Retinal pigment epithelial cell (primary cell): ENCODE measurements around the gene ITM2B.
"Not testable (repeated sequence)": the region's sequence is repeated elsewhere in the genome, so short reads cannot be mapped to it uniquely, and the experiment has no call there.

Experiments used
- DNase-seq: peaks from one replicate; pipeline ENCODE4 v3.0.0-alpha.2; 2010; ENCODE audit warnings: low read depth
- H3K4me3 ChIP-seq: 2 replicates; pipeline ENCODE4 v1.5.1; 2011; ENCODE audit warnings: mild to moderate bottlenecking, low read length, control low read depth, moderate library complexity
- TF ChIP-seq, protein P1 (sequence below): conservative IDR thresholded peaks from 2 replicates; pipeline ENCODE4 v1.5.1; 2011; ENCODE audit warnings: low read depth, low read length, control low read depth, inconsistent platforms

The ITM2B gene

DNA sequence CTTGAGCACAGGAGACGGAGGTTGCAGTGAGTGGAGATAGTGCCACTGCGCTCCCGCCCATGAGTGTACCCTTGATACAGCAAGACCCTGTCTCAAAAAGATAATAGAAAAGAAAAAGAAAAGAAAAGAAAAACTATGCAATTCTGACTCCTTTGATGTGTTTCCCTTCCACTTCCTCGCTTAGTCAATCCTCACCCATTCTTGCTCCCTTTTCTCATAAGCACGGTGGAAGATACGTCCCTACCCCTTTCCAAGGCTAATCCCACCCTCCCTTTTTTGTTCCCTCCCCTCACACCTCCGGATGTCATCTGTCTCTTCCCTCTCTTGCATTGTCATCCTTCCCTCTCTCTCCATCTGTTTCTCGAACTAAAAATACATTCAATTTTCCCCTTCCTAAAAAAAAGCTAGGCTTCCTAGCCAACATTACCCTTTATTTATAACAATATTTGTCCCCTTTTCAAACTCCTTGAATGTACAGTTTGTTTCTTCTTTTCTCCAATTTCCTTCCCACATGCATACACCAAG is 40.5 kb upstream of the ITM2B start:
- H3K4me3 ChIP-seq: no peak overlapping the region
- TF ChIP-seq, protein P1, sequence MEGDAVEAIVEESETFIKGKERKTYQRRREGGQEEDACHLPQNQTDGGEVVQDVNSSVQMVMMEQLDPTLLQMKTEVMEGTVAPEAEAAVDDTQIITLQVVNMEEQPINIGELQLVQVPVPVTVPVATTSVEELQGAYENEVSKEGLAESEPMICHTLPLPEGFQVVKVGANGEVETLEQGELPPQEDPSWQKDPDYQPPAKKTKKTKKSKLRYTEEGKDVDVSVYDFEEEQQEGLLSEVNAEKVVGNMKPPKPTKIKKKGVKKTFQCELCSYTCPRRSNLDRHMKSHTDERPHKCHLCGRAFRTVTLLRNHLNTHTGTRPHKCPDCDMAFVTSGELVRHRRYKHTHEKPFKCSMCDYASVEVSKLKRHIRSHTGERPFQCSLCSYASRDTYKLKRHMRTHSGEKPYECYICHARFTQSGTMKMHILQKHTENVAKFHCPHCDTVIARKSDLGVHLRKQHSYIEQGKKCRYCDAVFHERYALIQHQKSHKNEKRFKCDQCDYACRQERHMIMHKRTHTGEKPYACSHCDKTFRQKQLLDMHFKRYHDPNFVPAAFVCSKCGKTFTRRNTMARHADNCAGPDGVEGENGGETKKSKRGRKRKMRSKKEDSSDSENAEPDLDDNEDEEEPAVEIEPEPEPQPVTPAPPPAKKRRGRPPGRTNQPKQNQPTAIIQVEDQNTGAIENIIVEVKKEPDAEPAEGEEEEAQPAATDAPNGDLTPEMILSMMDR: no peak
- no peak for DNase-seq

DNA sequence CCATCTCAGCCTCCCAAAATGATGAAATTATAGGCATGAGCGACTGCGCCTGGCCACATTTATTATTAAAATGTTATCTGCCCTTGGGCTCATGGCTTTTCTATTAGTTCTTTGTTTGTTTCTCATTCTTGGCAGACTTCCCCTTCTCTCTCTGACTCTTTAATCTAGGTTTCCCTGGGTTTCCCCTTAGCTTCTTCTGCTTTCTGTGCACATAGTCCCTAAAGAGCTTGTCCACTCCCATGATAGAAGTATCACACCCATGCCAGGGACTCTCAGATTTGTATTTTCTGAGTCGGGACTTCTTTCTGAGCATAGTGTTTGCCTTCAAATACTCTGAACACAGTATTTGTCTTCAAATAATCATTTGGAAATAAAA is 38.6 kb upstream of the ITM2B start:
- no peak overlapping the region for H3K4me3 ChIP-seq
- no peak for DNase-seq
- TF ChIP-seq, protein P1: no peak

DNA sequence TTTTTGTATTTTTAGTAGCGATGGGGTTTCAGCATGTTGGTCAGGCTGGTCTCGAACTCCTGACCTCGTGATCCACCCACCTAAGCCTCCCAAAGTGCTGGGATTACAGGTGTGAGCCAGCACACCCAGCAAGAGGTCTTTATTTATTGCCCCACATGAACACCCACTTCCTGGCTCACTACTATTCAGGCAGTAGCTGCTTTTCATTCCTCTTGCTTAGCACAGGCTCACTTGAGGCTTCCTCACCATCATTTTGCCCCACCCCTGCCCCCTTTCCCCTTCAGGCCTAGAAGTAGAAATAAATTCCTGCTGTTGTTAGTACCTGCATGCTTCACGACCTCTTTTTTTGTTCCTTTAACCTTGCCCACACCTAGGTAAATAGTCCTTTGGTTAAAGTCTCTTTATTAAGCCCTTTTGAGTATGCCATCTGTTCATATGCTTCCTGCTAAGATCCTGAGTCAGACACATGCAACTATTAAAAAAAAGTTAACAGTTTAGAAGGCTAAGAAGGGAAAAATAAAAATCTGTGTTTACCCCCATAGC is 33.5 kb upstream of the ITM2B start:
- no peak overlapping the region for H3K4me3 ChIP-seq
- TF ChIP-seq, protein P1: no peak
- no peak for DNase-seq

DNA sequence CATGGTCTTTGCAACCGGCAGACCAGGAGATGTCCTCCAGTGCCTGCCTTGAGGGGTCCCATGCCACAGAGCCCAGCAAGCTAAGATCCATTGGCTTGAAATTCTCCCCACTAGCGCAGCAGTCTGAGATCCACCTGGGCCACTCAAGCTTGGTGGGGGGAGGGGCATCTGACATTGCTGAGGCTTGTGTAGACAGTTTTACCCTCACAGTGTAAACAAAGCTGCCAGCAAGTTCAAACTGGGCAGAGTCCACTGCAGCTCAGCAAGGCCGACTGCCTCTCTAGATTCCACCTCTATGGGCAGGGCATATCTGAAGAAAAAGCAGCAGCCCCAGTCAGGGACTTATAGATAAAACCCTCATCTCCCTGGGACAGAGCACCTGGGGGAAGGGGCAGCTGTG is 32.0 kb upstream of the ITM2B start:
- no peak overlapping the region for H3K4me3 ChIP-seq
- TF ChIP-seq, protein P1: no peak
- no peak for DNase-seq

DNA sequence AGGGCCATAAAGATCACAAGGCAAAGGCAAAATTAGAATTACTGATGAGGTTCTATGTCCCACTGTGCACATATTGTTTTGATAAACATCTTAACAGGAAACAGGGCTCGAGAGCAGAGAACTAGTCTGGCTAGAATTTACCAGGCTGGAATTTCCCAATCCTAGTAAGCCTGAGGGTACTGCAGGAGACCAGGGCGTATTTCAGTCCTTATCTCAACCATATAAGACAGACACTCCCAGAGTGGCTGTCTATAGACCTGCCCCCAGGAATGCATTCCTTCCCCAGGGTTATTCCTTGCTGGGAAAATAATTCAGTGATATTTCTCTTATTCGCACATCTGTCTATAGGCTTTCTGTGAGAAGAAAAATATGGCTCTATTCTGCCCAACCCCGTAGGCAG is 25.8 kb upstream of the ITM2B start:
- not testable (repeated sequence) for DNase-seq, H3K4me3 ChIP-seq

DNA sequence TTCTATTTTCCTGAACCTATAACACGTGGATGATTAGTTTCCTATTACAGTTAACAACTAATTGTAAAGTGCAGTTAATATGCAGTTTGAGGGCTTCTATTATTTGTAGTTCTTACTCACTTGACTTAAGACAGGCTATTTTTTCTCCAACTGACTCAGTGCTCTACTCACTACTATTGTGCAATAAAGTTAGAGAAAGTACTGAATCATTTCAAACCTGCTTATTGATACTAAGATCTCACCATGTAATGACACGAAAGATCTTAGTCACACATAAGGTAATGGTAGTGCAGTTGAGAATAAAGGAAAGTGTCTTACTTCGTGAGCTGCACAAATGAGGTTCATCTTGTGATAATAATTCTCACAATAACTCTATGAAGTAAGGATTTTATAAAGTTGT is 22.8 kb upstream of the ITM2B start:
- TF ChIP-seq, protein P1: no peak
- no peak overlapping the region for H3K4me3 ChIP-seq
- DNase-seq: no peak

DNA sequence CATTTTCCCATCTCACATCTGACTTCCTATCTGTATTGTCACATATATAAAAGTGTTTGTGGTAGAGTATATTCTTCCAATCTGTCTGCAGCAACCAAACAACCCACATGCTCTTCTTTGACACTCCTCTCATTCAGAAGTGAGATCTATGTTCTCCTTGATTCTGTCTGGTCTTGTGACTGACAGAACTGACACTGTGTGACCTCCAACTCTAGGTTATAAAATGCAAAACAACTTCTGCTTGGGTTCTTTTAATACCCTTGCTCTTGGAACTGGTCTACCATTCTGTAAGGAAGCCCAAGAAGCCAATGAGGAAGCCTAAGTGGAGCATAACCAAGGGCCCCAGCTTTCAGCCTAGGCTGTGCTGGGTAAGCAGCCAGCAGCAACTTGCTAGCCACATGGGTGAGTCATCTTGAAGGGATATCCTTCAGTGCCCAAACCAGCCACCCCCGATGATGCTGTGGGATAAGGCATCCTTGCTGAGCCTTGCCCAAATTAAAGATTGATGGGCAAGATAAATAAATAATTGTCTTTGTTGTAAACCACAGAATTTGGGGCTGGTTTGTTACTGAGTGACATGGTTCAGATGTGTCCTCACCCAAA is 18.4 kb upstream of the ITM2B start:
- no peak overlapping the region for H3K4me3 ChIP-seq
- no peak for DNase-seq
- TF ChIP-seq, protein P1: no peak

DNA sequence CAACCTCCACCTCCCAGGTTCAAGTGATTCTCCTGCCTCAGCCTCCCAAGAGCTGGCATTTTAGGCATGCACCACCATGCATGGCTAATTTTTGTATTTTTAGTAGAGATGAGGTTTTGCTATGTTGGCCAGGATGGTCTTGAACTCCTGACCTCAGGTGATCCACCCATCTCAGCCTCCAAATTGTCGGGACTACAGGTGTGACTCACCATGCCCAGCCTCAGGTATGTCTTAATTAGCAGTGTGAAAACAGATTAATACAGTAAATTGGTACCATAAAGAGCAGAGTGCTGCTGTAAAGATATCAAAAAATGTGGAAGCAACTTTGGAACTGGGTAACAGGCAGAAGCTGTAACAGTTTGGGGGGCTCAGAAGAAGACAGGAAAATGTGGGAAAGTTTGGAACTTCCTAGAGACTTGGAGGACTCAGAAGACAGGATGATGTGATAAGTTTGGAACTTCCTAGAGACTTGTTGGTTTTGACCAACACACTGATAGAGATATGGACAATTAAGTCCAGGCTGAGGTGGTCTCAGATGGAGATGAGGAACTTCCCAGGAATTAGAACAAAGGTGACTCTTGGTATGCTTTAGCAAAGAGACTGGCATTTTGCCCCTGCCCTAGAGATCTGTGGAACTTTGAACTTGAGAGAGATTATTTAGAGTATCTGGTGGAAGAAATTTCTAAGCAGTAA is 17.3 kb upstream of the ITM2B start:
- not testable (repeated sequence) for DNase-seq, H3K4me3 ChIP-seq
